ENCODE results near the gene DNM2.

DNM2 gene

GRCh38 chr19:10812902-10813404, 95.1 kb downstream of the DNM2 start:
- Mint-ChIP-seq H3K4me3 (no peak overlapping the region), H3K9me3 (no peaks in the 10 kb centered on the region), H3K27me3 (no peaks in the 10 kb centered on the region), H3K4me1 (ENCODE audit: low read depth) (peaks cover 23% of the 10 kb centered on the region), H3K36me3 (ENCODE audit: low read depth) (peaks cover 29% of the 10 kb centered on the region), H3K27ac (peak overlapping the region; percentile 84)

GRCh38 chr19:10815007-10815536, 97.2 kb downstream of the DNM2 start:
- Mint-ChIP-seq H3K36me3 (ENCODE audit: low read depth) (peaks cover 16% of the 10 kb centered on the region), H3K4me1 (ENCODE audit: low read depth) (peaks cover 13% of the 10 kb centered on the region), H3K9me3 (no peaks in the 10 kb centered on the region), H3K27ac (no peak overlapping the region), H3K27me3 (no peaks in the 10 kb centered on the region), H3K4me3 (no peak overlapping the region)

GRCh38 chr19:10815969-10816644, 98.2 kb downstream of the DNM2 start:
- no peaks in the 10 kb centered on the region for H3K9me3 Mint-ChIP-seq
- H3K27ac Mint-ChIP-seq: peak overlapping the region; percentile 21
- H3K36me3 Mint-ChIP-seq (ENCODE audit: low read depth): peaks cover 24% of the 10 kb centered on the region
- H3K4me3 Mint-ChIP-seq: no peak overlapping the region
- no peaks in the 10 kb centered on the region for H3K27me3 Mint-ChIP-seq
- peaks cover 19% of the 10 kb centered on the region for H3K4me1 Mint-ChIP-seq (ENCODE audit: low read depth)

DNA sequence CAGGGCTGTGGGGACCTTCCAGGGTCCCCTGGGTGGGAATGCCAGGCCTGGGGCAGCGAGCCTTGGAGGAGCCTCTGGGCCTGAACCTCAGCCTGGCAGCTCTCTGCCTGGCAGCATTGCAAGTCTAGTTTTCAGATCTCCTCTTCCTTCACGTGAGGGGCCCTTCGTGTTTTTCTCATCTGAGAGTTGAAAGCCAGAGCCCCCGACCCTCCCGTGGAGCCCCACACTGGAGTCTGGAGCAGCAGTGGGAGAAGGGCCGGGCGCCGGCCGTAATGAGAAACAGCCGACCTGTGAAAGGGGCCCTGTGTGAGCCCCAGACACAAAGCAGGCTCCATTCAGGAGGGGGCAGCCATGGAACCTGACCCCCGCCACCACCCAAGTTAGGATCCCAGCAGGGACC, 98.8 kb downstream of the DNM2 start:
- H3K27ac Mint-ChIP-seq: no peak overlapping the region
- H3K4me3 Mint-ChIP-seq: no peak overlapping the region
- H3K36me3 Mint-ChIP-seq (ENCODE audit: low read depth): peaks cover 28% of the 10 kb centered on the region
- no peaks in the 10 kb centered on the region for H3K27me3 Mint-ChIP-seq
- H3K9me3 Mint-ChIP-seq: no peaks in the 10 kb centered on the region
- peaks cover 23% of the 10 kb centered on the region for H3K4me1 Mint-ChIP-seq (ENCODE audit: low read depth)

DNA sequence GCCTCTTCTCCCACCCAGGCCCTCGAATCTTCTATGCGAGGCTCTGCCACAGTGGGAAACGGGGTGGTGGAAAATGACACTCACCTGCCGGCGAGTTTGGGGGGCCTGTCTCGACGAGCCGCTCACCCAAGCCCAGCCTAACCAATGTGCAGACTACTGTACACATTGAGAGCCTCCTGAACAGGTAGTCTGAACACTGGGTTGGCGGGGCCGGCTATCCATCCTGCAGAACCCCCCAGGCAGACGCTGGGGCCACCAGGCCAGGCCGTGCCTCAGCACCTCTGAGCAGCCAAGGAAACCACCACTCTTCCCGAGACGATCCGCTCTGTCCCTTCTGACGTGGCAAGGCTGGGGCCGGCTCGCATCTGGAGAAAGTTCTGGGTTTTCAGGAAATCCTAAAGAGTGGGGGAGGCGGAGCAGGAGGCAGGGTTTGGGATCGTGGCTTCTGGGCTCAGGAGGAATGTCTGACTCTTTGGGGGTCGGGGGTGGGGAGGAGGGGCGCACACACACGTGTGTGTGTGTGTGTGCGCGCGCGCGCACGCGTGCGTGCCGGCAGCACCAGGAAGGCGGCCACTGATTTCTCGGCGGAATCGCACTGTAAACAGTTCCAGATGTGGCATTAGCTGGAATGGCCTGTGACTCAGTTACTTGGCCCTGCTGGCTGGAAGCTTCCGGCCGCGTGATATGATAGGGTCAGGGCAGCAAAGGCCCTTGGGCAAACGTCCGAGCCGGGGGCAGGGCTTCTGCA, 99.6 kb downstream of the DNM2 start:
- H3K4me3 Mint-ChIP-seq: no peak overlapping the region
- H3K27me3 Mint-ChIP-seq: no peaks in the 10 kb centered on the region
- H3K36me3 Mint-ChIP-seq (ENCODE audit: low read depth): peaks cover 33% of the 10 kb centered on the region

DNA sequence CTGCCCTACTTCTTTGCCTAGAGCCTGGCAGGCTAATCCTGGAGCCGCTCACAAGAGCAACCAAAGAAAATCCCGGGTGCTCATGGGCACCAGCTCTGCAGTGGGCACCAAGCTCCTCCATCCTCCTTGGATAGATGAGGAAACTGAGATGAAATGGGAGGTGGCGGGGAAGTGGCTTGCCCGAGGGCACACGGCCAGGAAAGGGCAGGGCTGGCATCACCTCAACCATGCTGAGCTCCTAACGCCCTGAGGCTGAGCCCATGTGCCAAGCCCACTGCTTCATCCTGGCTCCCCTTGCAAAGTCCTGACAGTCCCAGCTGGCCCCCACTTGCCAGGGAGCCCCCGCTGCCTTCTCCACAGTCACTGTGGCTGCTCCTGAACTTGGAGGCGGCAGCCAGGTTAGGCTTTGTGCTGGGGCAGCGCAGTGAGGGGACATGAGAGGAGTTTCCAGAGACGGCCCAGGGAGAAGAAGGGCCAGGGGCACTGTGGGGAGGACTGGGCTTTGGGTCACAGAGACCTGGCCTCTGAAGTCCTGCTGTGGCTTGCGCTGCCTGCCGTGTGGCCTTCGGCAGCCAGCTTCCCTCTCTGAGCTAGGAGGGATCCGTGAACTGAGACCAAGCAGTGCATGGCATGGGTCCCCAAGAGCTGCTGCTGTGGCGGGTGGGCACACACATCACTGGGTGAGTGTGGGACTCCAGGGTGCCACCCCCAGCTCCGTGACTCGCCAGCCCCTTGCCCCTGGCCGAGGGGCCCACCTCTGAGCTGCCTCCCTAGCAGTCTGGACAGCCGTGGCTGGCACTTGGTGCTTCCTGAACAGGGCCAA, 100.6 kb downstream of the DNM2 start:
- no peaks in the 10 kb centered on the region for H3K9me3 Mint-ChIP-seq
- H3K27ac Mint-ChIP-seq: no peak overlapping the region
- H3K4me3 Mint-ChIP-seq: no peak overlapping the region
- no peaks in the 10 kb centered on the region for H3K27me3 Mint-ChIP-seq
- H3K4me1 Mint-ChIP-seq (ENCODE audit: low read depth): peaks cover 10% of the 10 kb centered on the region
- peaks cover 26% of the 10 kb centered on the region for H3K36me3 Mint-ChIP-seq (ENCODE audit: low read depth)

More for the DNA sequence above, 99.6 kb downstream of the DNM2 start:
- Mint-ChIP-seq H3K27ac (no peak overlapping the region), H3K4me1 (ENCODE audit: low read depth) (peaks cover 21% of the 10 kb centered on the region), H3K9me3 (no peaks in the 10 kb centered on the region)

DNA sequence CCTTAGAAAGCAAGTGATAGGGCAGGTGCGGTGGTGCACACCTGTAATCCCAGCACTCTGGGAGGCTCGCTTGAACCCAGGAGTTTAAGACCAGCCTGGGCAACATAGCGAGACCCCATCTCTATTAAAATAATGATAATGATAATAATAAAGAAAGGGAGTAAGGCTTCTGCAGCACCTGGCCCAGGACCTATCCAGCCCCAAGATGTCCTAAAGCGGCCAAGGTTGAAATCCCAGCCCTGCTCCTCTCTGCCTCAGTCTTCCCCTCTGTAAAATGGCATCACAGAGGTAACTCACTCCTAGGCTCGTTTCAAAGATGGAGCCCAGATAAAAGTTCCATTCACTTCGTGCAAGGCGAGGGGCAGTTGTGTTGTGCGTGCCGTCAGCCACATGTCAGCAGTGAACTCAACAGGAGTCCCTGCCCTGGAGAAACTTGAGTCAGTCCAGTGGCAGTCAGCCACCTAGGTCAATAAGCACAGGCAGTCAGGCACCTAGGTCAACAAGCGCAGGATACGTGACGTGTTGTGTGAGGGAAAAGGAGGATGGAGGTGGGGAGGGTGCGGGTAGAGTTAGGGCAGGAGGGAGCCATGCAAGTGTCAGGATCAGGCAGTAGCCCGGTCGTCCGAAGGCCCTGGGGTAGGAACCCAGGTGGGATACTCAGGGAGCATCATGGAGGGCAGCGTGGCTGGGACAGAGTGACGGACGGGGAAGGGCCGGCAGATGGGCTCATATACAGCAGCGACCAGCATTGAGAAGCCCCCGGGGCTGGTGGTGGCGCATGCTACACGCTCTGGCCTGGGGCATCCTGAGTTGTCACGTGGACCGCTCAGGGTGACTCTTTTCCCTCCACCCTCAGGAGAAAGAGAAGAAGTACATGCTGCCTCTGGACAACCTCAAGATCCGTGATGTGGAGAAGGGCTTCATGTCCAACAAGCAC, 101.5 kb downstream of the DNM2 start:
- Mint-ChIP-seq H3K9me3 (no peaks in the 10 kb centered on the region), H3K4me3 (no peak overlapping the region), H3K4me1 (ENCODE audit: low read depth) (peaks cover 10% of the 10 kb centered on the region), H3K27ac (peak overlapping the region; percentile 43), H3K36me3 (ENCODE audit: low read depth) (peaks cover 33% of the 10 kb centered on the region), H3K27me3 (no peaks in the 10 kb centered on the region)

DNA sequence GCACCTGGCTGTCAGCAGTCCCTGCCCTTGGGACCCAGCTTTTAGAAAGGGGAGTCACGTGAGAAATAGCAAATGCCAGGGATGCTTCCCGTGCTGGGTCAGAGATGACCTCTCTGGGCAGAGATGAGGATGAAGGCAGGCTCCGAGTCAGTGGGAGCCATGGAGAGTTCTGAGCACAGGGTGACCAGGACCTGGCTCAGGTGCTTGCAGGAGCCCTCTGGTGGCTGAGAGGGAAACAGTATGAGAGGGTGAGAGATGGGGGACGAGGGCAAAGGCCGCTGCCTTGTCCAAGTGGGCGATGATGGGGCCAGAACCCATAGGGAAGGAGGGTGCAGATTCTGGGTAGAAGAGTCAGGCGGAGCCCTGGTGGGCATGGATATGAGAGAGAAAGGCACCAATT, 102.3 kb downstream of the DNM2 start:
- Mint-ChIP-seq H3K9me3 (no peaks in the 10 kb centered on the region), H3K36me3 (ENCODE audit: low read depth) (peaks cover 32% of the 10 kb centered on the region), H3K27ac (peak overlapping the region; percentile 43), H3K4me1 (ENCODE audit: low read depth) (peaks cover 10% of the 10 kb centered on the region), H3K4me3 (no peak overlapping the region), H3K27me3 (no peaks in the 10 kb centered on the region)

DNA sequence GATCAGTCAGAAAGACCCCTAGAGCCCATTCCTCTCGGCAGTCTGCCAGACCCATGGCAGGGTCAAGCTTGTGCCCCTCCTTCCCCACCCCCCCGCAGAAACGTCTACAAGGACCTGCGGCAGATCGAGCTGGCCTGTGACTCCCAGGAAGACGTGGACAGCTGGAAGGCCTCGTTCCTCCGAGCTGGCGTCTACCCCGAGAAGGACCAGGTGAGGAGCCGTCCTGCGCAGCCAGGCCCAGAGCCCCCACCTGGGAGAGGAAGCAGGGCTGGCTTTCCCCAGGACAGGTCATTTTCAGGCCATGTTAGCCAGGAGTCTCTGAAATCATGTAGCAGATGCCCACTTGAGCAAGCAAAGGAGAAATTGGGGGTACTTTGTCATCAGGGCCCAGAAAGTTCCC, 105.8 kb downstream of the DNM2 start:
- peaks cover 44% of the 10 kb centered on the region for H3K36me3 Mint-ChIP-seq (ENCODE audit: low read depth)
- no peak overlapping the region for H3K27ac Mint-ChIP-seq
- H3K9me3 Mint-ChIP-seq: no peaks in the 10 kb centered on the region
- H3K4me3 Mint-ChIP-seq: no peak overlapping the region
- H3K27me3 Mint-ChIP-seq: no peaks in the 10 kb centered on the region
- peaks cover 10% of the 10 kb centered on the region for H3K4me1 Mint-ChIP-seq (ENCODE audit: low read depth)

DNA sequence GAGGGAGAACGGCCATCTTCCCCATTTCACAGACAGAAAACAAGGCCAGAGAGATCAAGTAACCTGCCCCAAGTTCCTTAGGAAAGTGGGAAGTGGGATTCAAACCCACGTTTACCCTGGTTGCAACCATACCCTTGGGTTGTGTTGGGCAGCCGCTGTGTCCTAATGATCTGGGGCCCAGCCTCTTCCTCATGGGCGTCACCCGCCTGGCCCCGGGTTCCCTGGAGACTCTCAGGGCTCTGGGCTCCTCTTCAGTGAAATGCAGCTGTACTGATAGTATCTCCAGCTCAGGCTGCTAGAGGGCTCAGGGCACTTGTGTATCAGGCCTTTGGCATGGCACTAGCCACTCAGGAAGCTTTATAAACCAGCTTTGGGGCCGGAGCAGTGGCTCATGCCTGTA, 108.4 kb downstream of the DNM2 start:
- Mint-ChIP-seq H3K27ac (no peak overlapping the region), H3K36me3 (ENCODE audit: low read depth) (peaks cover 32% of the 10 kb centered on the region), H3K9me3 (no peaks in the 10 kb centered on the region), H3K27me3 (no peaks in the 10 kb centered on the region), H3K4me1 (ENCODE audit: low read depth) (peaks cover 2% of the 10 kb centered on the region), H3K4me3 (no peak overlapping the region)

GRCh38 chr19:10826846-10827245, 109.0 kb downstream of the DNM2 start:
- Mint-ChIP-seq H3K27ac (no peak overlapping the region), H3K4me3 (no peak overlapping the region), H3K4me1 (ENCODE audit: low read depth) (no peaks in the 10 kb centered on the region), H3K36me3 (ENCODE audit: low read depth) (peaks cover 28% of the 10 kb centered on the region), H3K9me3 (no peaks in the 10 kb centered on the region), H3K27me3 (no peaks in the 10 kb centered on the region)

DNA sequence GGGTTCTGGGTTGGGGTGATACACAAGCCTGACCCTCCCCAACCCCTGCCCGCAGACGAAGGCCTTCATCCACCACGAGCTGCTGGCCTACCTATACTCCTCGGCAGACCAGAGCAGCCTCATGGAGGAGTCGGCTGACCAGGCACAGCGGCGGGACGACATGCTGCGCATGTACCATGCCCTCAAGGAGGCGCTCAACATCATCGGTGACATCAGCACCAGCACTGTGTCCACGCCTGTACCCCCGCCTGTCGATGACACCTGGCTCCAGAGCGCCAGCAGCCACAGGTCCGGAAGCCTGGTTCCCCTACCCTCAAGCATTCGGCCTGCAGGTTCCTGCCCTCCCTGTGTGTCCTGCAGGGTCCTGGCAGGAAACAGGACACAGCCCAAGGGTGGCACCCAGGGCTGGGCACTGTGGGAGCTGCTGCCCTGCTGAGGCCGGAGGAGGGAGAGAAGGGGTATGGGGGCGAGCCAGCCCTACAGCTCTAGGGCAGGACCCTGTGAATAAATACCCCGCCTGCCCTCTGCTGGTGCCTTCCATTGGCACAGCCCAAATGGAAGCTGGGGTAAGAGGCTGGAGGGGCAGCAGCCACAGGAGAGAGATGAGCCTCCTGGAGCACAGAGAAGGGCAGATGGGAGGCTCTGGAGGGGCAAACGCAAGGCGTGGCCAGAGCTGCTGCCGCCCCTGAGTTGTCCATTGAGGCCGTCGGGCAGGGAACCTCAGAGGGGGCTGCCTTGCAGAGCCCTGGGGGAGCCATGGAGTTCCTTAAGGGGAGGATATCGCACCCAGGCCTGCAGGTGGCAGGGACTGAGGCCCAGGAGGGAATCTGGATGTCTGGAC, 111.3 kb downstream of the DNM2 start:
- Mint-ChIP-seq H3K27ac (peak overlapping the region; percentile 26), H3K9me3 (no peaks in the 10 kb centered on the region), H3K27me3 (no peaks in the 10 kb centered on the region), H3K36me3 (ENCODE audit: low read depth) (peaks cover 17% of the 10 kb centered on the region), H3K4me1 (ENCODE audit: low read depth) (no peaks in the 10 kb centered on the region), H3K4me3 (no peak overlapping the region)

DNA sequence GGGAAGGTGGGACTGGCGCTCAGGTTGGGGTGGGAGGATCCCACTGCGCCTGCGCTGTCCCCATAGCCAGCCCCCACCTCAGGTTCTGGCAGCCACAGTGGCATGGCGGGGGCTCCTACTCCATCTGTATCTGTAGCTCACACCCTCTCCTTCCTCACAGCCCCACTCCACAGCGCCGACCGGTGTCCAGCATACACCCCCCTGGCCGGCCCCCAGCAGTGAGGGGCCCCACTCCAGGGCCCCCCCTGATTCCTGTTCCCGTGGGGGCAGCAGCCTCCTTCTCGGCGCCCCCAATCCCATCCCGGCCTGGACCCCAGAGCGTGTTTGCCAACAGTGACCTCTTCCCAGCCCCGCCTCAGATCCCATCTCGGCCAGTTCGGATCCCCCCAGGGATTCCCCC, 112.1 kb downstream of the DNM2 start:
- no peak overlapping the region for H3K27ac Mint-ChIP-seq
- H3K27me3 Mint-ChIP-seq: no peaks in the 10 kb centered on the region
- H3K9me3 Mint-ChIP-seq: no peaks in the 10 kb centered on the region
- no peak overlapping the region for H3K4me3 Mint-ChIP-seq
- peaks cover 13% of the 10 kb centered on the region for H3K36me3 Mint-ChIP-seq (ENCODE audit: low read depth)
- H3K4me1 Mint-ChIP-seq (ENCODE audit: low read depth): no peaks in the 10 kb centered on the region
